Erythroblast (primary cell): ENCODE results near the gene KCP.

Experiments used
- GATA1 ChIP-seq: IDR thresholded peaks from 2 replicates; pipeline ENCODE4 v1.6.1; 2011; ENCODE audit warnings: low read depth, mild to moderate bottlenecking, control low read depth, low read length, moderate library complexity
- POLR2A ChIP-seq: IDR thresholded peaks from 2 replicates; pipeline ENCODE4 v1.6.1; 2011; ENCODE audit warnings: mild to moderate bottlenecking, low read length

DNA sequence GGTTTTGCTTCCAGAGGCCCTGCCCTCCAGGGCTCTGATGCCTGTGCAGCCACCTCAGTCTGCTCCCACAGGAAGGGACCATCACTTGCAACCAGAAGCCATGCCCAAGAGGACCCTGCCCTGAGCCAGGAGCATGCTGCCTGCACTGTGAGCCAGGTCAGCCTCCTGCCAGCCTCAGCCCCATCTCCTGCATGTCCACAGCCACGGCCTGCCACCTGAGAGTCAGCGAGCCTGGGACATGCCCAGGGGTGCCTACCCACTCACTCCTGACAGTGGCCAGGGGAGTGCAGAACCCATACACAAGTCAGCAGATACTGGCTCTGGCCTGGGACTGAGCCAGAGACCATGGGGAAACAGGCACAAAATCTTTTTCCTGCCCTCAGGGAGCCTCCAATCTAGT lies 6.6 kb upstream of the KCP start:
- no peak for TF ChIP-seq POLR2A
- no peak for TF ChIP-seq GATA1
